Astrocyte (in vitro differentiated cells and primary cell): ENCODE measurements around the gene LRRK1.

ENCODE experiments used
- EZH2 ChIP-seq: IDR thresholded peaks from 2 replicates; pipeline ENCODE4 v1.6.1; 2012; ENCODE audit warnings: mild to moderate bottlenecking, low read length, inconsistent platforms; ENCODE audit not compliant: insufficient read depth
- TF ChIP-seq, protein P1 (sequence below): IDR thresholded peaks from 2 replicates; pipeline ENCODE4 v1.5.1; 2011; ENCODE audit warnings: low read depth, mild to moderate bottlenecking, inconsistent platforms, low read length, moderate library complexity; ENCODE audit not compliant: insufficient read depth

DNA sequence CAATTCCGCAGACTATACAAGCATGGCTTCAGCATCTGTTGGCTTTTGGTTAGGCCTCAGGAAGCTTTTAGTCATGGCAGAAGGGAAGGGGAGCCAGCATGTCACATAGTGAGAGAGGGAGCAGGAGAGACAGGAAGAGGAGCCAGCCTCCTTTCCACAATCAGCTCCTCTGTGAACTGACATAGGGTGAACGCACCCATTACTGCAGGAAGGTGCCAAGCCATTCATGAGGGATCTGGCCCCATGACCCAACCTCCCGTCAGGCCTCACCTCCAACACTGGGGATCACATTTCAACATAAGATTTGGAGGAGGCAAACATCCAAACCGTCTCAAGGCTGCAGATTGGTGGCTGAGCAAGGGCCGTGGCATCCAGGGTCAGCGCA lies 106.3 kb downstream of the LRRK1 start:
- TF ChIP-seq, protein P1, sequence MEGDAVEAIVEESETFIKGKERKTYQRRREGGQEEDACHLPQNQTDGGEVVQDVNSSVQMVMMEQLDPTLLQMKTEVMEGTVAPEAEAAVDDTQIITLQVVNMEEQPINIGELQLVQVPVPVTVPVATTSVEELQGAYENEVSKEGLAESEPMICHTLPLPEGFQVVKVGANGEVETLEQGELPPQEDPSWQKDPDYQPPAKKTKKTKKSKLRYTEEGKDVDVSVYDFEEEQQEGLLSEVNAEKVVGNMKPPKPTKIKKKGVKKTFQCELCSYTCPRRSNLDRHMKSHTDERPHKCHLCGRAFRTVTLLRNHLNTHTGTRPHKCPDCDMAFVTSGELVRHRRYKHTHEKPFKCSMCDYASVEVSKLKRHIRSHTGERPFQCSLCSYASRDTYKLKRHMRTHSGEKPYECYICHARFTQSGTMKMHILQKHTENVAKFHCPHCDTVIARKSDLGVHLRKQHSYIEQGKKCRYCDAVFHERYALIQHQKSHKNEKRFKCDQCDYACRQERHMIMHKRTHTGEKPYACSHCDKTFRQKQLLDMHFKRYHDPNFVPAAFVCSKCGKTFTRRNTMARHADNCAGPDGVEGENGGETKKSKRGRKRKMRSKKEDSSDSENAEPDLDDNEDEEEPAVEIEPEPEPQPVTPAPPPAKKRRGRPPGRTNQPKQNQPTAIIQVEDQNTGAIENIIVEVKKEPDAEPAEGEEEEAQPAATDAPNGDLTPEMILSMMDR, result no peak
- TF ChIP-seq EZH2, result no peak
